Stimulated activated naive CD4-positive, alpha-beta T cell treated with Interleukin-2 at 50 U/mL for 16 hours (primary cell): ENCODE measurements around the gene GALNT2.

ENCODE experiments used
- DNase-seq: peaks from one replicate; lab custom pipeline; 2025; lab: John Stamatoyannopoulos, UW

Gene GALNT2

DNA sequence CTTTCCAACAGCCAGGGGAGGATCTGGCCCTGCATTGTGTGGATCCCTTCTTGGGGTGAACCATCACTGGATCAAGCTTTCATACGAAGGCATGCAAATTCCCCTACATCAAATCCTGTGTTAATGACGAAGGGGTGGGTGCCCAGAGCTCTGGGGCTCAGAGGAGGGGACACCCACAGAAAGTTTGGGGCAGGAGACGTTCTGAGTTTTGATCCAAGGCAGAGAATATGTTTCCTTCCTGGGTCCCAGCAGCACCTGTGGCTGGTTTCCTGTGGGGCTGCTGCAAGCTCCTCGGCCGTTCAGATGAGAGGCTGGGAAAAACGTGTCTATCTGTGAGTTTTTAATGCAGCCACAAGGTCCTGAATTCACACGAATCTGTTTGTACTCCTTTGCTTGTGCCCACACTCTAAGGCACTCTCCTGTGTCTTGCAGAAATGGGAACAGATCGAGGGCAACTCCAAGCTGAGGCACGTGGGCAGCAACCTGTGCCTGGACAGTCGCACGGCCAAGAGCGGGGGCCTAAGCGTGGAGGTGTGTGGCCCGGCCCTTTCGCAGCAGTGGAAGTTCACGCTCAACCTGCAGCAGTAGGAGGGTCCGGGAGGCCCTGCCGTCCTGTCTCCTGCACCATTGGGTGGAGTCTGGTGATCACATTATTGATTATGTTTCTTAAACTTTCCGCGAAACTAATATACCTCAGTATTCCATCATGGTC is 212.0 kb downstream of the GALNT2 start:
- no peak for DNase-seq

DNA sequence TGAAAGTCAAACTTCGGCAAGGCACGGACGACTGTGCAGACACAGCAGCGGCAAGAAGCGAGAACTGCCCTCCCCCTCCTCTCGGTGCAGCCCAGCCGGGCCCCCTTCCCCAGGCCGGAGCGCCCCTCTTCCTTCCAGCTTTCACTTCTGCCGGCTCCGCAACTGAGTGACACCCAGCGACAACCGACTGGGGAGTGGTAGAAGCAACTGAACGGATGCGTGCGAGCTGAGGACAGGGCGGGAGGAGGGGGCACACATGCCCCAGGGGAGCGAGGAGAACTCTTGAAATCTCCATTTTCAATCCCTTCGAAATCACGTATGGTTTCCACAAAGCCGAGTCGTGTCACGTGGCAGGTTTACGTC is 212.5 kb downstream of the GALNT2 start:
- no peak for DNase-seq

DNA sequence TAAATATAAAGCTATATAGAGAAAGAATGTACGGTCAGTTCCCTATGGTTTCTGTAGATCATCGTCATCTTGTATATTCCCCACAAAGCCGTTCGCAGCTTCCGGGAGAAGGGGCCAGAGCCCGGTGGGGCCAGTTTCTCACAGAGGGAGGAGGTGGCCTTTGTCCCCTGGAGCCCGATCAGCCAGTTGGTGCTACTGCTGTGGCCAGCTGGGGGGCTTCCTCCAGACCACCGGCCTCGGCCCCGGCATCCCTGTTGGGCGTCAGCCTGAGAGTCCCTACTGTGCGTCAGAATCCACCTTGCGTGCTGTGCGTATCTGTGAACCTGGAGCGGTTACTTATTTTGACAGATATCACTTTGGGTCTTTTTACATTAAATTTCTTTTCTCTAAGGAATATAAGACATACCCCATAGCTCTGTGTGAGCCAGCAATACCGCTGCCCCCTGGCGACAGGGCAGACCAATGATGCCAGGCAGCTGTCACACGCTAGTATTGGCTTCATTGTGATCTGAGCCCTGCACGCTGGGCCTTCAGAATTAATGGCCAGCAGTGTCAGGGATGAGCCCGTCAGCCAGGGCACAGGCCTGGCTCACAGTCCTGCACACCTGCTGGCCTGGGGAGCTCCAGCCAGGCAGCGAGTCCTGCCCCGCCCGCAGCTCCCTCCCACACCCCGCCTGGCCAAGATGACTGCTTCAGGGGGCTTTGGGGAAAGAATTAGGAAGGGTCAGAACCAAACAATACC is 213.2 kb downstream of the GALNT2 start:
- no peak for DNase-seq

DNA sequence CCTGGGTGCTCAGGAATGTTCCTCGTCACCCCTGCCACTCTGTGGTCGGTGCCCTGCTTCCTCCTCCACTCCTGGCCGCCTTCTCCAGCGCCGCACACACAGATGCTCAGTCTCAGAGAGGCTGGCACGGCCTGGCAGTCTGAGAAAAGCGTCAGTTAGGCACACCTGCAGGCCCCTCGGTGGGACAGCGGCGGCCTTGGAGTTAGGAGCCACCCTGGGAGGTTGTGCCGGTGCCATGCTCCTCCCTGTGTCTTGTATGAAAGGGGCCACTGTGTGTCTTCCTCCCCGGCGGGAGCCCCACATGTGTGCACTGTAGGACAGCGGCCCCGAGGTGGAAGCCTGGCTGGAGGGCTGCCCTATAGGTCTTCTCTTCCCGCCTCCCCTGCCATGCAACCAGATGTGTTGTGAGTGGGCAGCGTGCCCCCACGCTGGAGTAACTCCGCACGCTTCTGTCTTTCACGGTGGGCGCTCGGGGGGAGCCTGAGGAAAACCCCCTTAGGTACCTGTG is 213.9 kb downstream of the GALNT2 start:
- DNase-seq: no peak

- no peak for DNase-seq
These were observed 214.5 kb downstream of the GALNT2 start for GRCh38 chr1:230281556-230281955.

- no peak for DNase-seq
These were observed 215.1 kb downstream of the GALNT2 start for GRCh38 chr1:230282157-230282556.

- DNase-seq: no peak
These were observed 216.6 kb downstream of the GALNT2 start for GRCh38 chr1:230283678-230284077.

DNA sequence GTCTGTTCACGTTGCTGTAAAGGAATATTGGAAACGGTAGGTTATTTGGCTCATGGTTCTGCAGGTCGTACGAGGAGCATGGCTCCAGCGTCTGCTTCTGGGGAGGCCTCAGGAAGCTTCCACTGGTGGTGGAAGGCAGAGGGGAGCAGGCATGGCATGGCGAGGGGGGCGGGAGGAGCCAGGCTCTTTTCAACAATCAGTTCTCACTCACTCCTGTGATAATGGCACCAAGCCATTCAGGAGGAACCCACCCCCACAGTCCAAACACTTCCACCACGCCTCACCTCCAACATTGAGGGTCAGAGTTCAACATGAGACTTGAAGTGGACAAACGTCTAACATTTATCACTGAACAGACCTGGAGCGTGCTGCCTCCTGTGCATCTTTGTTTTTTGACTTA is 217.9 kb downstream of the GALNT2 start:
- no peak for DNase-seq

DNA sequence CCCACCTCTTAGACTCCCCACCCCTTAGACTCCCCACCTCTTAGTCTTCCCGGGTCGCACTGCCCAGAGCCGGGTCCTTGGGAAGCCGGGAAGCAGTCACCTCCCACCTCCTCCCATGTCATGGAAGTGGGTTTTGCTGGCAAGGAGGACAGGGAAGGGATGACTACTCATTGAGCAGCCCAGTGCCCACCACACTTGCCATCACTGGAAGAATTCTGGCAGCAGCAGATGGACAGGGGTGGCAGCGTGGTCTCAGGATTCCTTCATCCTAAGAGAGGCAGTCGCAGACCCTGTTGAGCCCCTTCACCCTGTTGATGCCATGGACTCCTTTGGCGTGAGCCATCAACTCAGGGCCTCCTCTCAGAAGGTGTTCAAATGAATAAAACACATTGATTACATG is 218.3 kb downstream of the GALNT2 start:
- no peak for DNase-seq

- no peak for DNase-seq
These were observed 219.3 kb downstream of the GALNT2 start for GRCh38 chr1:230286166-230286889.

- DNase-seq: no peak
These were observed 219.8 kb downstream of the GALNT2 start for GRCh38 chr1:230286890-230287269.

DNA sequence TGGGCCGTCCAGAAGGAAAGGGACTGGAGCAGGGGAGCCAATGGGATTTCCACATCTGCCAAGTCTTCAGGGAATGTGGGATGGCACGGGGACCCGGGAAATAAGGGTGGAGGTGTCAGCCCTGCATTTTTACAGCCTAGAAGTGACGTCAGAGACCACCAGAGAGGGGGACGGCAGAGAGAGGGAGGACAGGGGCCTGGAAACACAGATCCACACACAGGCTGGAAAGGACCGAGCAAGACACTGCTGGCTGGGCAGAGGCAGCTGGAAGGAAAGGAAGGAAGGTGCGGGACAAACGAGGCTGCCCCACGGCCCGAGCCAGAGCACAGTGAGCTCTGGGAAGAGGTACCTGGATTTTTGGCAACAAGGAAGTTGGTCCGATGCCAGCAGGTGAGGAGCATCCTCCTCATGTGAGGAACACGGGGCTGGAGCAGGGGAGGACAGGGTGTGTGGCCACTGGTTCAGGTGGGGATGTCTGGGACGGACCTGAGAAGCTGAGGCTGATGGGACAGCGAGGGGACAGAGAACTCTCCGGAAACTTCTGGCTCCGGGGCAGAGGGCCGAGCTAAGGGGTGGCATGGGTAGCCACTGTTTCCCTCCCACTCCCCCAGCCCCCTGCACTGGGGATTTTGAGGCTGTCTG is 220.8 kb downstream of the GALNT2 start:
- no peak for DNase-seq

DNA sequence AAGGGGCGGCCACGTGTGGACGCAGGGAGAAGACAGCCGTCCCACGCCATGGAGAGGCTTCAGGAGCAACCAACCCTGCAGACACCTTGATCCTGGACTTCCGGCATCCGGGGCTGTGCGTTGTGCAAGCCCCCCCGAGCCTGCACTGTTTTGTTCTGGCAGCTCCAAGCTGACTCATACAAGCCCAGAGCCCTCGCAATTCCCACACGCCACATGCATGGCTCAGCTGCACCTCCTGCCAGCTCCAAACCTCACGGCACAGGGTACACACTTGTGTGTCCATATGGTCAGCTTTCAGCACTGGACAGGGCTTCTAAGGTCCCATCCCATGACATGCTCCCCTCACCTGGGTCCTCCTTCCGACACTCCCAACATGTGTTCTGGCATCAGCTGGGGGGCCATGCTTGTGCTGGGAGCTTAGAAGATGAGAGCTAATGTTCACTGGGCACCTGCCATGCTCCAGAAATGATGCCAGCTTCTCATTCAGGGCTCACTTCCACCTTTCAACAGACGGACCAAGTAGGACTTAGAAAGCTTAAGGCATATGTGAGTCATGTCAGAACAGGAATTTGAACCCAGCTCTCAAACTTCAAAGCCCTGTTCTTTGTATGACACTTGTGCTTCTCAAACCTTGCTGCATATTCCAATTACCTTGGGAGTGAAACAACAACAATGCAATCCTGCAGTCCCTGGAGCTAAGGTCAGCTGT is 221.8 kb downstream of the GALNT2 start:
- no peak for DNase-seq

- no peak for DNase-seq
These were observed 222.3 kb downstream of the GALNT2 start for GRCh38 chr1:230289350-230289644.

DNA sequence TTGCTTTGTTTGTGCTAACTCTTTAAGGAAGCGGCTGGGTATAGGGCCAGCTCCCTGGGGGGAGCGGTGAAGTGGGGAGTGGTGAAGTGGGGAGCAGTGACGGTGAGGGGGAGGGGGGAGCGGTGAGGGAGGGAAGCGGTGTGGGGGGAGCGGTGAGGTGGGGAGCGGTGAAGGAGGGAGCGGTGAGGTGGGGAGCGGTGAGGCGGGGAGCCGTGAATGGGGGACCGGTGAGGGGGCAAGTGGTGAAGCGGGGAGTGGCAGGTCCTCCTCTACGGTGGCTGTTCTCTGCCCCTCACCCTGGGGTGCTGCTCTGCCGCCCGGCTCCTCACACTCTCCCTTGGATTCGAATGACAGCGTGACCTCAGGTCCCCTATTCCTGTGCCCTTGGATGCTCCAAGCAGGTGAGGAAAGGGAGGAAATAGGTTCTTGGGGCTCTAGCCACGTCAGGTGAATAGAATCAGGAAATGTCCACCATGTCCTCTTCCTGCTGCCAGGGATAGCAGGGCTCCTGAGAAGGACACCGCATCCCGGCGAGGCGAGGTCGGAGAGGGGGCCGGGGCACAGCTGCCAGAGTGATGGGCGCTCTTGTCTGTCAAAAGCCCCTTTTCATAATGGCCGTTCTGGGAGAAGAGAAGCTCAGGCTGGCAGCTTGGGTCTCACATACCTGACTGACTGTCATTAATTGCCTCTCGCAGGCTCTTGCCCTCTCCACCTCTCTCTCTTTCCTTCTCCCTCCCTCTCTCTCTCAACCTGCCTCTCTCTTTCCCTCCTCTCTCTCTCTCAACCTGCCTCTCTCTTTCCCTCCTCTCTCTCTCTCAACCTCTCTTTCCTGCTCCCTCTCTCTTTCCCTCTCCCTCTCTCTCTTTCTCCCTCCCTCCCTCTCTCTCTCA is 224.9 kb downstream of the GALNT2 start:
- DNase-seq: no peak

DNA sequence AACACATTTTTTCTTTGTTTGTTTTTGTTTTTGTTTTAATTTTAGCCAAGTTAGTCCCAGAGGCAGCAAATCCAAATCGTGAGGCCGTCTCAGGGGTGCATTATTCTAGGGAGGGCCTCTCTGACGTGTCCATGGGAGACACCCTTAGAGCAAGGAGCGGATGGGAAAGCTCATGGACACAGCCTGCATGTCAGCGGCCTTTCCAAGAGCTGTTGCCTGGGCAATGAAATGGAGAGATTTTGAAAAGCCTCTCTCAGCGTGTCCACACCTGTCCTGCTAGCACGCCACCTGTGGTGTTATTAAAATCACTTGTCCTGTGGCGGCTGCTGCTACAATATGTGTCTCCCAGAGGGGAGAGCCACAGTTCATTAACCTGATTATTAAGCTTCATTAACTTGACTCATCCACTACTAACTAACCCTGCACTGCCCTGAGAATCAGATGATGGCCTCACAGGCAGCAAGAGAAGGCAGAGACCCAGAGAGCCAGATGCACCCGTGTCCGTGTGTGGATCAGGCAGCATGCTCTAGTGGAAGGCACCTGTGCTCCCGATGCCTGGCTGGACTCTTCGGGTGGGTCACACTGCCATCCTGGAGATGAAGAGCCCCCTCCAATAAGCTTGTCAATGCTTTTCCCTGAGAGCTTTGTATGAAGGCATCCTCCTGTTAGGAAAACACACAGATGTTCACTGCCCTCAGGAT is 225.8 kb downstream of the GALNT2 start:
- no peak for DNase-seq

- no peak for DNase-seq
These were observed 226.3 kb downstream of the GALNT2 start for GRCh38 chr1:230293390-230293700.

DNA sequence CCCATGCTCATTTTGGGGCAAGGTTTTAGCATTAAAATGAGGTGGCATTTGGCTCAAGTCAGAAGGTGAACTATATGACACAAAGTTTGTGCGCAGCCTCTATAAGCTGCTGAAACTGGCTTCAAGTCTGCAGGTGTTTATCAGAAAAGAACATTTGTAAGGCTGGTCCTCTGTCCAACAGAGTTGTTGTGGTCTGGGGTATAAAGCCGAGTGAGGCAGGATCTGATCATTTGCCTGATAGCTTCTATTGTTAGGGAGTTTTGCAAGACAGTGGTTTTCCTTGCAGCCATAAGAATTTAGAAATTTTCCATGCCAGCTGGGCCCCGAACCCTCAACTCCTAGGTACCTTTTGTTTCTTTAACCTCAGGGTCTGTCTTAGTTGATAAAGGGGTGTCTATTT is 228.3 kb downstream of the GALNT2 start:
- no peak for DNase-seq

GRCh38 chr1:230299191-230300006 is 232.4 kb downstream of the GALNT2 start:
- DNase-seq: no peak
